Gastroesophageal sphincter (tissue), 3 donors: Measurements from ENCODE around the gene TECTA.

Source experiments
- CTCF ChIP-seq, 4 experiments: fragments of 200-600 bp in 2 of 4; fragments of 450-650 bp in 2 of 4; sonication (generic) in 1 of 4; IDR thresholded peaks; one replicate each; pipeline ENCODE4 v1.5.1; 2017 to 2019; ENCODE audit warnings: antibody characterized with exemption in 4 of 4, mild to moderate bottlenecking in 2 of 4, moderate library complexity in 2 of 4
- POLR2A ChIP-seq, 2 donors: fragments of 450-650 bp; IDR thresholded peaks; one replicate each; pipeline ENCODE4 v1.6.1; 2017; ENCODE audit warnings: antibody characterized with exemption in 2 of 2, mild to moderate bottlenecking in 2 of 2, moderate library complexity in 1 of 2

- TF ChIP-seq POLR2A (IDR thresholded peaks at IDR 0.05): no peak
- TF ChIP-seq CTCF (IDR thresholded peaks at IDR 0.05): no peak
Observed at GRCh38 chr11:121240650-121241303, 139.7 kb downstream of the TECTA start.
